NCI-H510A (cell line): Measurements from ENCODE around the gene DCP2.

ENCODE experiments used
- DNase-seq: peaks from one replicate; lab custom pipeline; 2025; lab: John Stamatoyannopoulos, UW

Gene DCP2

DNA sequence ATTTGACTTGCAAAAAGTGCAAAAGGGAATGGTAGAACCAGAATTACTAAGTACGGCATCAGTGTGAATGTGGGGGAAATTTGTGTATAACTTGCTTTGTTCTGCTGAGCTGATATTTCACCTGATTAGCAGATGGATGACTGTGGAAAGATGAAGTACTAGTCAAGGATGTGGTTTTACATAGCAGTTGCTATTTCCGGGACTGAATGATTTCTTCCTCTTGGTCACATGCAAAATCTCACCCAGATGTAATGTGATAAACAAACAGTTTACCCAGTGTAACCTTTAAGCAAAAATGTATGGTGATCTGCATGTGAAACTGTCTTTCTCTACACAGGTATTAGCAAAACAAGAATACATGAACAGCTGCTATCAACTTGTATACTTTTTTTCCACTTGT lies 46.1 kb downstream of the DCP2 start:
- DNase-seq: no peak

- no peak for DNase-seq
Measured at GRCh38 chr5:113024076-113024697, 47.6 kb downstream of the DCP2 start.

- DNase-seq: no peak
Measured at GRCh38 chr5:113025596-113025995, 49.0 kb downstream of the DCP2 start.

DNA sequence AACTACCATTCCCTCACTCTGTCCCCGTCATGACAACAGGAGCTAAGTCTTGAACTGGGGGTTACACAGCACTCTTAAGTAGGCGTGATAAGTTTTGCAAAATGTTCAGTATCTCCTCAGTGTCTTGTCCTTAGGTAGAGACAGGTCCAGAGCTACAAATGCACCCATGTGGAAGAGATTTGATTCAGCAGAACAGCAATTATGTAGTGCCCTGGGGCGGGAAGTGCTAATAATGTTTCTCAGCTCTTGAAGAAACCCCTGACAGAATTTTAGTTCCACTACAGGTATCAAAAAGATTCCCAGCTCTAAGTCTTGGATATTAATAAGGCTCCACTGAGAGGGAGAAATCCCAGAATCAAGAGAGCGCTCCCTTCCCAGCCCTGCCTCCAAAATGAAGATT lies 49.6 kb downstream of the DCP2 start:
- DNase-seq: no peak

GRCh38 chr5:113027015-113027414 lies 50.4 kb downstream of the DCP2 start:
- DNase-seq: no peak

- DNase-seq: no peak
Measured at GRCh38 chr5:113027431-113027830, 50.8 kb downstream of the DCP2 start.

- no peak for DNase-seq
Measured at GRCh38 chr5:113029614-113030013, 53.0 kb downstream of the DCP2 start.

GRCh38 chr5:113031104-113031503 lies 54.5 kb downstream of the DCP2 start:
- no peak for DNase-seq

DNA sequence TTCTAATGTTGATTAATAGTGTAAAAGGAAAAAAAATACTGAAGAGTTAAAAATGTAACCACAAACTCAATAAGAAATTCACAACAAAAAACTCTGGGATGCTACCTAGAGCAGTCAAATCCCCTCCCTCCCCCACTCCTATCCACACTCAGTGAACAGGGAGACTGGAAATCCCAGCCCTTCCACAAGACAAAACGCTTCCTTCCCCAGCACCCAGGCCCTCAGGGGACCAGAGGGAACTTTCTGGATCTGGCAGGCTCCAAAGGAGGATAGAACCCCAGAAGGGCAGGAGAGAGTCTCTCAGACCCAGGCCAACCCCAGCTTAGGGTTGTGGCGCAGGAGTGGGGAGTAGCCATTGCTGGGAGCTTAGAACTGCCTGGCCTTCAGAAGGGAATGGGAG lies 55.0 kb downstream of the DCP2 start:
- DNase-seq: no peak

GRCh38 chr5:113034182-113034773 lies 57.7 kb downstream of the DCP2 start:
- DNase-seq: no peak

DNA sequence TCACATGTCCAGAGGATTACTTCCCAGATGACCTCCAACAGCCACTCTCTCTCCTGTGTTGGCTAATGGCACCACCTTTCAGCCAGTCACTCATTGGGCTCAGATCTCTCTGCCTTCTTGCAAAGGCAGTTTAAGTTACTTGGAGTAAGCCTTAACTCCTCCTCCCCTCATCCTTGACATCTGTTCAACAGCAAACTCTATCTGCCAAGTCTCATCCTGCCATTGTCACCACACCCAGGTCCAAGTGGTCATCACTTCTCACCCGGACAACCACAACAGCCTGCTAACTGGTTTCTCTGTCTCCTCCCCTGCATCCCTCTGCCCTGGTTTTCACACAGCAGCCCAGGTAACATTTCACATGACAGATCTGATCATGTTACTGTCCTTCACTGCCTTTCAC lies 58.5 kb downstream of the DCP2 start:
- DNase-seq: no peak

DNA sequence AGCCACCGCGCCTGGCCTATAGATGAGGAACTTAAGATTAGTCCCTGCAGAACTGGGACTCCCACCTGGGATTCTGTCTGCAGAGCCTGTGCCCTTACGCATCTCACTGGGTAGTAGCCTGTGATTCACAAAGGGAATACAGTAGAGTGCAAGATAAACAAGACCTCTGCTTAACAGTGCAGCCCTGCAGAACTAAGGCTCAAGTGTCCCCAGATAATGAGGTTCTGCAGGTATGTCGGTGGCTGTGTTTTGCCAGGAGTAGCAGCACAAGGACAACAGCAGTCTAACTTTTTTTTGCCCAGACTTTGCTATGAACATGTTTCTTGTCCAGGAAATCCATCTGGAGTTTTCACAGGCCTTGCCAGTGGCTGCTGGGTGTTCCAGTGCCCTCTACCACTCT lies 59.7 kb downstream of the DCP2 start:
- DNase-seq: no peak

DNA sequence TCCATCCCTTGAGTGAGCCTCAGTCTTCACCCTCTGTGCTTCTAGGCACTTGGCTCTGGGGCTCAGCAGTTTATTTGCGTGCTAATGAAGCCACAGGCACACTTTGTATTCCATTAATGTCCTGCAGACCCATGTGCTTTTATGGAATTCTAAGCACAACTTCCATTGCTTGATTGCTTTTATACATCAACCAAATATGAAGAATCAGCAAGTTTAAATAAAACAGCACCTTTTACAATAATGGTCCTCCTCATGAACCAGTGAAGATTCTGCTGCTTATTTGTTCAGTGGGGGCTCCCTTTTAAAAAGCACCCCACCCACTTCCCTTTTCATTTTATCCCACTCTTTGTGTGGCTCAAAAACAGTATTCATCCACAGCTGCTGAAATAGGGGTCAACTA lies 60.2 kb downstream of the DCP2 start:
- no peak for DNase-seq

- no peak for DNase-seq
Measured at GRCh38 chr5:113038136-113038535, 61.5 kb downstream of the DCP2 start.

- no peak for DNase-seq
Measured at GRCh38 chr5:113038714-113039113, 62.1 kb downstream of the DCP2 start.

GRCh38 chr5:113039229-113039933 lies 62.8 kb downstream of the DCP2 start:
- no peak for DNase-seq

GRCh38 chr5:113039934-113040285 lies 63.3 kb downstream of the DCP2 start:
- DNase-seq: no peak

DNA sequence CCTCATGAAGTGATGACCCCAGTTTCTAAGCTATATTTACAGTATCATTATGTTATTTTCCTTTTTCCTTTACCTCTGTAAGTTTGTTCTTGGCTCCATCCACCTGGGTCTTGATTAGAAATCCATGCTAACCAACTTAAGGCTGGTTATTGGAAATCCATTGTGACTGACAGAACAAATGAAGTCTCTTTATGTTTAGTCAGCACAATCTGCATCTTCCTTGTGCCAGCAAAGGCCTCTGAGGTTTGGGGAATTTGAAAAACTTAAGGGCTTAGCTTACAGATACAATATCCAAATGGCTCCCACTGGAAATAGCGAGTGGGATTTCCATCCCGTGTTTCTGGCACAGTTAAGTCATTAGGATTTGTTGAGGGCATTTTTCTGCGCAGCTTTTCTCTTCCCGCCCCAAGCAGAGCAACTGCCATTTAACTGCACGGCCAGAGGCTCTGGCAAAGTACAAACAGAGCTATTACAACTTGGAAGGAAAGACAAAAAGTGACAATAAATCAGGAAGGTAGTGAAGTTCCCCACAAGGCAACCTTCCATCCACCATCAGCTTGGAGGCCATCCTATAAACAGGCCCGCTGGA lies 64.2 kb downstream of the DCP2 start:
- DNase-seq: no peak

DNA sequence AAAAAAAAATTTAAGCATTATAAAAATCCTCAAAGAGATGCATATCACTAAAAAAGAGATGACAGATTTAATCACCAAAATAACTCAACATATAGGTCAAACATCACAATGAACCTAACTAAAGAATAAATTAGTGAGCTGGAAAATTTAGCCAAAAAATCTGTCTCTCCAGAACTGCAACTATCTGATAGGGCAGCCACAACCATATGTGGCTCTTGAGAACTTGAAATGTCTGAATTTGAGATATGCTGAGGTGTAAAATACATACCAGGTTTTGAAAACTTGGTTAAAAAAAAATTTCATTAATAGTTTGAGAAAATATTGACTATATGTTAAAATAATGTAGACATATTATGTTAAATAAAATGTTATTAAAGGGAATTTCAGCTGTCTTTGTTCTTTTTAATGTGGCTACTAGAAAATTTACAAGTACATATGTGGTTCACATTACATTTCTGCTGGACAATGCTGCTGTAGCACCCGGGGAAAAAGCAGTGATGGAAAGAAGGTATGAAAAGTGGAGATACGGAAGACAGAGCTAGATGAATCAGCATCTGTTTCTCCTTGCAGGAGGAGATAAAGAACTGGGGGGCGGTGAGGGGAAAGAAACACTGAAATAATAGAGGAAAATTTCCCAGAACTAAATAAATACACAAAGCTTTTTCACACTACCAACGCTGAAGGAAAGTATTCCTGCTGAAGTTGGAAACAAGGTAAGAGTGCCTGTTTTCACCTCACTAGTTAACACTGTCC lies 66.1 kb downstream of the DCP2 start:
- no peak for DNase-seq

DNA sequence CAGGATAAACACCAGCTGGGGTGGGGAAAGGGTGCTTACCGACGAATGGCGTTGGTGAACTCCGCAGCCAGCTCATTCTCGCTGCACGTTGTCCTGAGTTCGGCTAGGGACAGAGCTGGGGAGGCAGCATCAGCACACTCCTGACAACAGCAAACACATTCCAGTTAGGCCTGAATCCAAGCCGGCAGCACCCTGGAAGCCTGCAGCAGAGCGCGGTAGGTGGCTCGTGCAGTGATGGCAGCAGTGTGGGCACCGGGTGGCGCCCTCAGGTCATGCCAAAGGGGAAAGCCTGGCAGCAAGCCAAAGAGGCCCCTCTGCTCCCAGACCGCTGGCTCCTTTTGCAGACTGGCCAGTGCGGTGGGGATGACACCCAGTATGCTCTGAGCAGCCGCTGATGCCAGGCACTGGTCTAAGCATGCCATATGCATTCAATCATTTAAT lies 66.9 kb downstream of the DCP2 start:
- no peak for DNase-seq

- DNase-seq: no peak
Measured at GRCh38 chr5:113044776-113045465, 68.3 kb downstream of the DCP2 start.

GRCh38 chr5:113047234-113047633 lies 70.6 kb downstream of the DCP2 start:
- DNase-seq: no peak
